Gastrocnemius medialis (tissue), 4 donors: ENCODE measurements around the gene PIBF1.

Source experiments
- CTCF ChIP-seq, 5 experiments: fragments of 450-650 bp in 3 of 5; fragments of 200-600 bp in 2 of 5; sonication (generic) in 2 of 5; IDR thresholded peaks in 4 of 5; conservative IDR thresholded peaks in 1 of 5; 1 replicate in 4 of 5; 2 replicates in 1 of 5; pipeline ENCODE4 v1.5.1; 2016 to 2019; ENCODE audit warnings: antibody characterized with exemption in 5 of 5, mild to moderate bottlenecking in 3 of 5, moderate library complexity in 3 of 5
- POLR2A ChIP-seq, 2 donors: fragments of 450-650 bp; IDR thresholded peaks; one replicate each; pipeline ENCODE4 v1.6.1; 2017; ENCODE audit warnings: antibody characterized with exemption in 2 of 2, mild to moderate bottlenecking in 2 of 2, moderate library complexity in 2 of 2

GRCh38 chr13:72853000-72853399 is 71.1 kb downstream of the PIBF1 start:
- TF ChIP-seq CTCF (IDR thresholded peaks at IDR 0.05 in 4 of 5, conservative IDR thresholded peaks at IDR 0.05 in 1 of 5) (no peak), POLR2A (IDR thresholded peaks at IDR 0.05) (no peak)
